HEK293T (cell line): ENCODE data around the gene CASKIN1.

ENCODE experiments used
- BHLHE40 ChIP-seq: fragments of 450-650 bp; IDR thresholded peaks from 2 replicates; pipeline ENCODE4 v1.6.1; 2016; ENCODE audit warnings: mild to moderate bottlenecking, moderate library complexity, borderline replicate concordance
- HDGF ChIP-seq: fragments of 450-650 bp; IDR thresholded peaks from 2 replicates; pipeline ENCODE4 v1.6.1; 2017; ENCODE audit warnings: antibody characterized with exemption, borderline replicate concordance
- LEF1 ChIP-seq: fragments of 450-650 bp; IDR thresholded peaks from 2 replicates; pipeline ENCODE4 v1.6.1; 2017; ENCODE audit warnings: mild to moderate bottlenecking, borderline replicate concordance
- SP1 ChIP-seq: fragments of 450-650 bp; IDR thresholded peaks from 2 replicates; pipeline ENCODE4 v1.6.1; 2017
- SUZ12 ChIP-seq: fragments of 450-650 bp; IDR thresholded peaks from 2 replicates; pipeline ENCODE4 v1.6.1; 2016; ENCODE audit warnings: mild to moderate bottlenecking
- TF ChIP-seq, protein P1 (sequence below): fragments of 450-650 bp; IDR thresholded peaks from 2 replicates; pipeline ENCODE4 v1.6.1; 2016

DNA sequence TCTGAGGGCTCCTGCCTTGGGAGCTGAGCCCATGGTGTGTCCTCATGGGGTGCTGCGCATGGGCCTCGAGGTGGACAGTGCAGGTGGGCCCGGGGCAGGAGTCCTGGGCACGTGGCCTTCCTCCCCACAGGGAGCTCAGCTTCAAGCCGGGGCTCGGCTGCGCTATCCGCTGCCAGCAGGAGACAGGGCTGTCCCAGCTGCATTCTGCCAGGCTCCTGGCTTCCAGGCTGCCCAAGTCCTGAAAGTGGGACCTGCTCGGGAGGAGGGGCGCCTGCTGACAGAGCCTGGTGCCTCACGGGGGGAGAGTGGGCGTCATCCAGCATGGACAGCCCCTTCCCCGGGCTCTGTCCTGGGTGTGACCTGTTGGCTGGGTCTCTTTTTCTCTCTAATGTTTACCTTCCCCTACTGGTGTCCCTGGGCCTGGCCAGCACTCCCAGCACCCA, 33.7 kb downstream of the CASKIN1 start:
- TF ChIP-seq SP1 (no peak), SUZ12 (no peak), HDGF (no peak), LEF1 (no peak), BHLHE40 (no peak)
- TF ChIP-seq, protein P1, sequence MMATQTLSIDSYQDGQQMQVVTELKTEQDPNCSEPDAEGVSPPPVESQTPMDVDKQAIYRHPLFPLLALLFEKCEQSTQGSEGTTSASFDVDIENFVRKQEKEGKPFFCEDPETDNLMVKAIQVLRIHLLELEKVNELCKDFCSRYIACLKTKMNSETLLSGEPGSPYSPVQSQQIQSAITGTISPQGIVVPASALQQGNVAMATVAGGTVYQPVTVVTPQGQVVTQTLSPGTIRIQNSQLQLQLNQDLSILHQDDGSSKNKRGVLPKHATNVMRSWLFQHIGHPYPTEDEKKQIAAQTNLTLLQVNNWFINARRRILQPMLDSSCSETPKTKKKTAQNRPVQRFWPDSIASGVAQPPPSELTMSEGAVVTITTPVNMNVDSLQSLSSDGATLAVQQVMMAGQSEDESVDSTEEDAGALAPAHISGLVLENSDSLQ, result no peak
